ENCODE results near the gene MDK.

DNA sequence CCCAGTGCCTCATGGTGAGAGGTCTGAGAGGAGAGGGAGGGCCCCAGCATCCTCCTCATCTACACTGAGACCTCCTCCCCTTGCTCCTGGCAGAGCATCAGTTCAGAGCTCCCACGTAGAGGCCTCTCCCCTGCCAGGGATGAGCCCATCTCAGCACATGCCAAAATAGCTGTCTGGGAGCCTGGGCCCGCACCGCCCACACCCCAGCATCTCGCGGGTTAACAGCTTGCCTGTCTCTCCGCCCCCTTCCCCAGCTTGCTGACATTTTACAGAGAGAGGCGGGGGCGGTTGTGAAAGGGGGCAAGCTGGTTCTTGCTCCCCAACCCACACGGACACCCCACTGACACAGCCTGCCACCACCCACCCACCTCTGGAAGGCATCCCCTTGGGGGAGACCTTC, 27.8 kb upstream of the MDK start:
- TF ChIP-seq POLR2AphosphoS5 (IDR thresholded peaks at IDR 0.05; ENCODE audit: low read depth) (no peak), CTCF (IDR thresholded peaks at IDR 0.05; ENCODE audit: insufficient read depth, low read length) (no peak), GABPA (IDR thresholded peaks at IDR 0.05; ENCODE audit: low read depth) (no peak)

All from HL-60 (cell line).